ENCODE data around the gene CREBBP.
"Not testable (repeated sequence)": the region's sequence is repeated elsewhere in the genome, so short reads cannot be mapped to it uniquely, and the experiment has no call there.

The CREBBP gene

DNA sequence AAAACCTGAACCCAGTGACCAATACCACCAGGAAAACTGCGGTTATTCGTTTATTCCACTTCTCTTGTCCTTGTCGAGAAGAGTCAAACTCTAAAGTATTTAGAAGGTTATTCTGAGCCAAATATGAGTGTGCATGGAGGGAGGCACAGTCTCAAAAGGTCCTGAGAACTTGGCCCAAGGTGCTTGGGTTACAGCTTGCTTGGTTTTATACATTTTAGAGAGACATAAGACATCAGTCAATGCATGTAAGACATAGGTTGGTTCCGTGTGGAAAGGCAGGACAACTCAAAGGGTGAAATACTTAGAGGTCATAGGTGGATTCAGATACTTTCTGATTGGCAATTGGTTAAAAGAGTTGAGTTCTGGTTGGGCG lies 162.5 kb downstream of the CREBBP start:
- peak overlapping the region; percentile 92 for H3K4me3 ChIP-seq (ENCODE audit: low read length)
- TF ChIP-seq ZNF274 (IDR thresholded peaks at IDR 0.05; ENCODE audit: low read depth, low read length), result no peak

DNA sequence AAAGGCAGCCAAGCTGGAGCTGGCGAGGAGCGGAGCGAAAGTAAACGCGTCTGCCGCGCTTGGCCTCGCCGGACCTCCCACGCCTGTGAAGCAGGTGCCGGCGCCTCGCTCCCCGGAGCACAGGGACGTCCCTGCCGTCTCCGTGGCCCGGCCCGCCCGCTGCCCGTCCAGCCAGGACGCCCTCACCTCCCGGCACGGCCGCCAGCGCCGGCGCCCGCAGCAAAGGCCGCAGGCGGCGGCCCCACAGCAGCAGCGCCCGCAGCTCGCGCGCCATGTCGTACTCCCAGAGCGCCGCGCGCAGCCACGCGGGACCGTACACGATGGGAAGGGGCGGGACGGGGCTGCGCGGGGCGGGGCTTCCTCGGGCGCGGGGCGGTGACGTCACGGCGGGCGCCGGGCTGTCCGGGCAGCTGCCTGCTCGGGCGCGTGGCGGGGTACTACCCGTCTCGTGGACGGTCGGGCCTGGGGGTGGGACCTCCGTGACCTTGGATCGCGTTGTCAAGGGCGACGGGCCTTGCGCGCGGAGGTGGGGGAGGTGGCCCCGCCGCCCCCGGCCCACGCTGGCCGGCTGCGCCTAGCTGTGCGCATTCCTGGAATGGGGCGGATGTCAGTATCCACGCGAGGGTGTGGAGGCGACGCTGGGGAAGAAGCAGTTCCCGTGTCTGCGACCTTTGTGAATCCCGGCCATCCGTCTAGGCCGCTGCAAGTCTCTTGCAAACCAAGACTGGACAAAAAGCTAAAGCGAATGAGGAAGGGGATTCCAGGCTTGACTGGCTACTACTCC lies 163.1 kb downstream of the CREBBP start, which contains the start of gene TRAP1:
Gene TRAP1 (minus strand): TSS at position 290 of the 784 bp plus-strand sequence. CDS start 16 bp downstream, at position 274.
- H3K4me3 ChIP-seq (ENCODE audit: low read length), result peak within 1 kb of the TSS; percentile 92
- TF ChIP-seq ZNF274 (IDR thresholded peaks at IDR 0.05; ENCODE audit: low read depth, low read length), result no peak

- no peak for TF ChIP-seq ZNF274 (IDR thresholded peaks at IDR 0.05; ENCODE audit: low read depth, low read length)
- H3K4me3 ChIP-seq (ENCODE audit: low read length), result peak overlapping the region; percentile 92
Observed at GRCh38 chr16:3716831-3717234, 163.7 kb downstream of the CREBBP start.

DNA sequence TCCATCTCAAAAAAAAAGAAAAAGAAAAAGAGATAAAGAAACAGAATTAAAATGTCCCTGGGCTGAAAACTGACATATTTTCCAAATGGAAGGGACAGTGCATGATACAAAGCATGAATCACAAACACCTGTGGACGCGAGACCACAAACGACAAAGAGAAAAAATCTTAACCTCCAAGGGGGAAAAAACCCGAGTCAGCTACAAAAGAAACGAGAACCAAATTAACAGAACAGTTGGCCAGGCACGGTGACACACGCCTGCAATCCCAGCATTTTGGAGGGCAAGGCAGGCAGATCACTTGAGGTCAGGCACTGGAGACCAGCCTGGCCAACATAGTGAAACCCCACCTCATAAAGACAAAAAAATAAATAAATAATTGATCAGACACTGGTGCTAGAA lies 165.1 kb downstream of the CREBBP start:
- TF ChIP-seq ZNF274 (IDR thresholded peaks at IDR 0.05; ENCODE audit: low read depth, low read length), result no peak

DNA sequence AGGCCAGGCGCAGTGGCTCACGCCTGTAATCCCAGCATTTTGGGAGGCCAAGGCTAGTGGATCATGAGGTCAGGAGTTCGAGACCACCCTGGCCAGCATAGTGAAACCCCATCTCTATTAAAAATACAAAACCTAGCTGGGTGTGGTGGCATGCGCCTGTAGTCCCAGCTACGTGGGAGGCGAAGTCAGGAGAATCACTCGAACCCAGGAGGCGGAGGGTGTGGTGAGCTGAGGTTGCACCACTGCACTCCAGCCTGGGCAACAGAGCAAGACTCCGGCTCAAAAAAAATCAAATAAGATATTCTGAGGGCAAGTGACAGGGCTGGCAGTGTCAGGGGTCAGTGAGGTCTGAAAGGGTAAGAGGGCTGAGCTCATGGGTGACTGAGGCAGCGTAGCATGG lies 166.1 kb downstream of the CREBBP start:
- not testable (repeated sequence) for H3K4me3 ChIP-seq (ENCODE audit: low read length)

More for the DNA sequence above, 165.1 kb downstream of the CREBBP start:
- no peak overlapping the region for H3K4me3 ChIP-seq (ENCODE audit: low read length)

GRCh38 chr16:3713587-3714242 lies 166.8 kb downstream of the CREBBP start:
- TF ChIP-seq ZNF274 (IDR thresholded peaks at IDR 0.05; ENCODE audit: low read depth, low read length), result no peak

DNA sequence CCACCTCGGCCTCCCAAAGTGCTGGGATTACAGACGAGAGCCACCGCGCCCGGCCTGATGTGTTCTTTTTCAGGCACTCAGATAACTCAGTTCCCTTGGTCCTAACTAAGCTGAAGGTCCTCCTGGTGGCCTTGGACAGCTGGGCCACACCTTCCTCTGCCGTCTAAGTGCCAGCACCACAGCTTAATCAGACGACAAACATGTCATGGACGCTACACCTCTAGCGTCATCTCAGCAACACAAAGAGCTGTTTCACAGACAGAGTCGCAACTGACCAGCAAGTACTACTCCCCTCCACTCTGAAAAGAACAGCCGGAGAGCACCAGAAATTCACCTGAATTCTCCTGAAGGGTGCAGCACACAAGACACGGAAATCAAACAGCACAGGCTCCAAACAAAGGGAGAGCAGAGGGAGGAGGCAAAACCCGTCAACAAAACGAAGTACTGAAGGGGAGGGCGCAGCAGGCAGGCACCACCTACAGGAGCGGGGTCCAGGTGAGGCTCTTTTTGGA lies 167.6 kb downstream of the CREBBP start:
- no peak for TF ChIP-seq ZNF274 (IDR thresholded peaks at IDR 0.05; ENCODE audit: low read depth, low read length)
- H3K4me3 ChIP-seq (ENCODE audit: low read length), result no peak overlapping the region

More at GRCh38 chr16:3713587-3714242, 166.8 kb downstream of the CREBBP start:
- no peak overlapping the region for H3K4me3 ChIP-seq (ENCODE audit: low read length)

- TF ChIP-seq ZNF274 (IDR thresholded peaks at IDR 0.05; ENCODE audit: low read depth, low read length), result no peak
Observed at GRCh38 chr16:3706253-3707012, 174.1 kb downstream of the CREBBP start.

DNA sequence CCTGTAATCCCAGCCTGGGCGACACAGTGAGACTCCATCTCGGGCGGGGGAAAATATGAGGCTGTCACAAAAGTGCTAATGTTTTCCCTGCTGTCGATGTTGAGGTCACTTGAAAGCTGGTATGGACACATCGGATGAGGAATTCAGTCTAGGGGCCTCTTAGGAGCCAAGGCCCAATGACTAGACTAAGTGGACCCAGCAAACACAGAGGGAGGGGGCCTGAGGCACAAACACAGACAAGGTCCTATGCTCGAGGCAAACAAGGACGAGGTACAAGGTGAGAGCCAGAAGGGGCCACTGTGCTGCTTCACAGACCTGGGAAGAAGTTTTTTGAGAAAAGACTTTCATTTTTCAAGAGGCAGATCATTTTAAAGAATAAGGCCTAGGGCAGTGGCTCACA lies 178.4 kb downstream of the CREBBP start:
- no peak for TF ChIP-seq ZNF274 (IDR thresholded peaks at IDR 0.05; ENCODE audit: low read depth, low read length)

More at GRCh38 chr16:3706253-3707012, 174.1 kb downstream of the CREBBP start:
- no peak overlapping the region for H3K4me3 ChIP-seq (ENCODE audit: low read length)

GRCh38 chr16:3701531-3701930 lies 179.0 kb downstream of the CREBBP start:
- no peak for TF ChIP-seq ZNF274 (IDR thresholded peaks at IDR 0.05; ENCODE audit: low read depth, low read length)
- H3K4me3 ChIP-seq (ENCODE audit: low read length), result no peak overlapping the region

More for the DNA sequence above, 178.4 kb downstream of the CREBBP start:
- no peak overlapping the region for H3K4me3 ChIP-seq (ENCODE audit: low read length)

DNA sequence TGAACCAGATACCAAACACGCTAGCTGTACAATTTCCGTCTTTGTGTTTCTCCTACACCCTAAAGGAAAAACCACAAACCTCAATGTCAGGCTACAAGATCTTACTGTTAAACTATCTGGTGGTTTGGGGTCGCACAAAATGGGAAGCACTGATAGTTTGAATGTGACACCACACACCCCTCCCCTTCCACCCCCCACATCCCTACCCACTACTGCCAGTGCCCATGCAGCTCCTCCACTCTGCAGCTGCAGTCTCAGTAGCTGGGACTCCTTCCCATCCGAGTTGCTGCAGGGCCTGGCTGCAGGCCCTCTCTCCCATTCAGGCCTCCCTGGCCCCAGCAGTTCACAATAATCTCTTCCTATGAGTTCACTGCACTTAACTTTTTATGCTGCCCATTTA lies 181.6 kb downstream of the CREBBP start:
- no peak for TF ChIP-seq ZNF274 (IDR thresholded peaks at IDR 0.05; ENCODE audit: low read depth, low read length)
- no peak overlapping the region for H3K4me3 ChIP-seq (ENCODE audit: low read length)

DNA sequence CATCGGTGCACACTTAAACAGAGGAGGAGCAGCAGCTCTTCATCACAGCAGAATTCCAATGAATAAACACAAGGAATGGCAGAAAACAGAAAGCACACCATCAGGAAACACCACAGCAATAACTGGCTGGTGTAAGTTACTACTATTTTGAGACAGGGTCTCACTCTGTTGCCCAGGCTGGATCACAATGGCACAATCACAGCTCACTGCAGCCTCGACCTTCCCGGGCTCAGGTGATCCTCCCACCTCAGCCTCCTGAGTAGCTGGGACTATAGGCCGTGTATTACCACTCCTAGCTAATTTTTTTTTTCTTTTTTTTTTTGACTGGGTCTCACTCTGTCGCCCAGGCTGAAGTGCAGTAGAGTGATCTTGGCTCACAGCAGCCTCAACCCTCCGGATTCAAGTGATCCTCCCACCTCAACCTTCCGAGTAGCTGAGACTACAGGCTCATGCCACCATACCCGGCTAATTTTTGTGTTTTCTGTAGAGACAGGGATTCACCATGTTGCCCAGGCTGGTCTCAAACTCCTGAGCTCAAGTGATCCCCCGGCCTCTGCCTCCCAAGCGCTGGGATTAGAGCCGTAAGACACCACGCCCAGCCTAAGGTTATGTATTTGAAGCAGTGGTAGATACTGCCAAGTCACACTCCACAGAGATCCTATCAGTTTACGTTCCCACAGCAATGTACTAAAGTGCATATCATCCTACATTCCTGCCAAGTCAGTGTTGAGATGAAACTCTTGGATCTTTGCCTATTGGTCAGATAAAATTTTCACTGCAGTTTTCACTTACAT lies 183.9 kb downstream of the CREBBP start:
- no peak overlapping the region for H3K4me3 ChIP-seq (ENCODE audit: low read length)
- no peak for TF ChIP-seq ZNF274 (IDR thresholded peaks at IDR 0.05; ENCODE audit: low read depth, low read length)

DNA sequence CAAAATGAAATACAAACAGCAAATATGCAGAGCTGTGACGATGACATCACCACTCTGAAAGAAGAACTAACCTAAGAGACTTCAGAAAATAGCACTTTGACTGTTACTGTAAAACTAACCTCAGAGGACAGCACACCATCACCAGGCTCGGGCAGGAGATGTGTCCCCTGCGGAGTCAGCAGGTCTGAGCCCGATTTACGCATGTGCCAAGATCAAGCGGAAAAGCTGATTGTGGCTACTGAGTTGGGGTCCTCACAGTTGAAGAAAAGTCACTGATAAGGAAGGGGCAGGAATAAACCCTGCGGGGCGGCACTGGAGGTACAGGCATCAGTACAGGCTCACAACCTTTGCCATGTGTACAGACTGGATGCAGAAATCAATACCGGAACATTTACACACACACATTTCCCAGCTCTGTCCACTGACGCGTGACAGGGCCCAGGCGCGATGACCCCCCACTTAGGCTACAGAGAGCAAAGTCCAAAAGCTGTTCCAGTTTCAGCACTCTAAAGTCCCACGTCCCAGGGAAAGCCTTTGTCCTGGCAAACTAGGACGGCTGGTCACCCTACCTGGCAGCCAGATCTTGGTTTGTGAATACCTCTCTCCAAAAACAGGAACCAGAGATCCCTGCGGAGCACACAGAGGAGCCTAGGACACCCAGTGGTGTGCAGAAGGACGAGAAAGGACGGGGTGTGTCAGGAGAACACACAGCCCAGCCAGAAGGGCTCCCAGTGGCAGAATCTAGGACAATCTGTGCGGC lies 184.7 kb downstream of the CREBBP start:
- TF ChIP-seq ZNF274 (IDR thresholded peaks at IDR 0.05; ENCODE audit: low read depth, low read length), result no peak
- H3K4me3 ChIP-seq (ENCODE audit: low read length), result no peak overlapping the region

All from GM08714 (cell line).